GM18870 (cell line): ENCODE data around the gene SKI.
"Not testable (repeated sequence)": the region's sequence is repeated elsewhere in the genome, so short reads cannot be mapped to it uniquely, and the experiment has no call there.

Experiments used
- ATAC-seq: cut with Tn5 transposase; IDR thresholded peaks from one replicate; pipeline ENCODE4 v1.9.1; 2021; ENCODE audit warnings: moderate library complexity; ENCODE audit not compliant: unreplicated experiment

The SKI gene

DNA sequence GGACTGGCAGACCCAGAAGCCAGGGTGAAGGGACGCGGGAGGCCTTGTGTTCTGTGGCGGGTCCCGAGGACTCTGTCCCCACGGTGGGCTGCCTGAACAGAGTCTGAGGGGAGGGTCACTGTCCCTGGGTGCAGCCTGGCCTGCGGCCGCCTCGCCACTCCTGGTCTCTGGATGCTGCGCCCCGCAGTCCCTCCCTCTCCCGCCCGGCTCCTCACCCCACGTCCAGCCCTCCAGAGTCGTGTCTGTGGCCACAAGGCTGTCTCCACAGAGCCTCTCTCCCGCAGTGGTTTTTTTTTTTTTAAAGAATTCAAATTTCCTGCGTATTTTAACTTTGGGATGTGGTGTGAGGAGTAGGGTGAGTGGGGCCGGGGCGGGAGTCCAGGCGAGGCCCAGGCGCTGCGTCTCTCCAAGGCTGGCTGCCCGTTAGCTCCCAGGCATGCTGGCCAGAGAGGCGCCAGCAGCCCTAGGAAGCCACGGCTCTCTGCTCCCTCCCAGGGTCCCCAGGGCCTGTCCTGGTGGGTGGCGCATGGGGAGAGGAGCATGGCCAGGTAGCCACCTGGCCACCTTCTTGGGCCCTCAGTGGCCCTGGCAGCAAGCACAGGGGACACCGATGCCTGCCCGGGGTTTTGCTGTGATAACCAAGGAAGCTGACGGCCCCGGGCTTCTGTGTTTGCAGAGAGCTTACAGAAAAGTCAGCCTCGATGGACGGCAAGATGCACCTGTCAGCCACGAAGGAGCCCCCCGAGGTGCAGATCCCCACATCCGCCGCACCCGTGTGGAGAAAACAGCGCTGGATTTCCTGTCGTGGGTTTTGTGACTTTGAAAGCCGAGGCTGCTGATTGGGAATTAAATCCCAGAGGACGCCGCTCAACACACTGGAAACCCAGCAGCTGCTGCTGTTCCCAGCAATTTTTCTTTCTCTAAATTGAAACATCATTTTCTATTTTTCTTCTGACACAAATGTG is 90.5 kb downstream of the SKI start:
- ATAC-seq, result no peak

DNA sequence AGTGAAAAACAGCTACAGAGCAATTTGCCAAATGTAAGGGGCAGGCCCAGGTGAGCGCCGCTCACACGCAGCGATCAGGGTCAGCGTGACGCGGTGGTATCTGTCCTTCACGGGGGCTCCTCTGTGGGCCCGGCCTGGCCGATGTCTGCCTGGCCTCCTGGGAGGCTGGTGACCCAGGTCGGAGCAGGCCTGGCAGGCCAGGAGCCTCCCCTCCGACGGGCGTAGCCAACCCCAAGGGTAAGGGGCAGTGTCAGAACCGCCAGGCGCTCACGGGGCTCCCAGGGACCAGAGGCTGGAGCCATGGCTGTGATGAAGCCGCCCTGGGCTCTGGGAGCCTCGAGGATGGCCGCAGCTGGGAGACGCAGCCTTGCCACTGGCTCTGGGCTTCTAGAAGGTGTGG is 91.2 kb downstream of the SKI start:
- ATAC-seq, result no peak

DNA sequence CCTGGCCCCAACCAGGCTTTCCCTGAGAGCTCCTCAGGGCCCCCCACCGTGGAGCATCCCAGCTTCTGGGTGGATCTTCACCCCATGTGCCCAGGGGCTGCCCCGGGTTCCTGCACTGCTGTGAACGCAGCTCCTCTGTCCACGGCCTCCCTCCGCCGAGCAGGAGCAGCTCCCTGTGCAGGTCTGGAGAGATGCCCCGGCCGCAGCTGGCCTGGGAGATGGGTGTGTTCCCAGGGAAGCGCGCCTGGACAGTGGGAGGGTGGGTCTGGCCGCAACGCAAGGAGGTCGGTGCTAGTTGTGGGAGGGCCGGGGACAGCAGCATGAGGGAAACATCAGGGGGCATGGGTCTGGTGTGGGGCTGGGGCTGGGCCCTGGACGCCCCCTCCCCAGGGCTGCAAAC is 91.9 kb downstream of the SKI start:
- no peak for ATAC-seq

DNA sequence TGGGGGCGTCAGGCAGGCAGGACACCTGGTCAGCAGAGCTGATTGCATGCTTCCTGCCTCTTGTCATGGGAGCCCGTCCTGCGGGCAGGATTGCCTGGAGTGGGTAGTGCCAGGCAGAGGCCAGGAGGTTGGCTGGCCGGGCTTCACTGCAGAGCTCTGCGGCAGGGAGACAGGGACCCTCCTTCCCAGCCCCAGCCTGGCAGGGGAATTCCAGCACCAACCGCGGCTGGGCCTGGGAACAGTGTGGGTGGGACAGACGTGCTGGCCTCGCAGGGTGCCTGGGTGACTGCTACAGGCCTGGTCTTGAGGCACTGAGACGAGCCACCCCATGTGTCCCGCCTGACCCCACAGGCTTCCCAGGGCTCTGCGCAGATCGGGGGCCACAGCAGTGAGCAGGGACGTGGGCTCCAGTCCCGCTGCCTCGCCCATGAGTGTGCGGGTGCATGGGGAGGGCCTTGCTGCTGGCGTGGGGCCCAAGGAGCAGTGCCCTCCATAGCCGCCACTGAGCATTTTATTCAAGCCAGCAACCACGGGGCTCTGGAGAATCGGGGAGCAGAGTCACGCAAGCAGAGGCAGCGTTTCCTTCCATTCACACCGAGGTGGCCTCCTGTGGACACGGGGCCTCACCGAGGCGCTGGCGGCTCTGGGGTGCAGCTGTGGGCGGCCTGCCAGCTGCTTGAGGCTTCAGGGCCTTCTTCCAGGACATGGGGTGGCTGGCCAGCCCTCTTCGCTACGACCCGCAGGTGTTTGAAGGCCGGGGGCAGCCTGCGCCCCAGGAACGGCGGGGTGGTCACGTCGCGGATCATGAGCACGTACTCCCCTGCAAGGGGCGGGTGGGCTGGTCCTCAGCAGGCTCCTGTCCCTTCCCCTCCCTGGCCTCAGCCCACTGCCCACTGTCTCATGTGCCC is 92.9 kb downstream of the SKI start:
- ATAC-seq, result no peak

DNA sequence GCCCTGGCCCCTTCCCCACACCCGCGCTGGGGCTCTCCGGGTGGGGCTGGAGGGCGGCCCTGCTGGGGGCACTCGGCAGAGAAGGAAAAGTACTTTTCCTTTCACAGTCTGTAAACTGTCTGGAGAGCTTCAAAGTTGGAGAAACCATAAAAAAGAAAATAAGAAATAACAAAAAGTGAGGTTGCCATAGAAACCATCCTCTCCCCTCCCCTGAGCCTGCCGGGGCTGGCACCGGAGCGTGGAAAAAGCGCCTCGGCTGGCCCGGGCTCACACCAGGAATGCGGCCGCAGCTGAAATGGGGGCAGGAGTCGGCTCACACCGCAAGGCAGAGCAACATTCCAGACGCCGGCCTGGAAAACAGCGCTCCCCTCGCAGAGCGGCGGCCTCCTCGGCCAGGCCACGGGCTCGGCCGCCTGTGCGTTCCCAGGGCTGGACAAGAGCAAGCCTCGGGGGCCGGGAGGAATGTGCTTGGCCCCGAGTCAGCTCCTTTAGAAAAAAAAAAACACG is 94.0 kb downstream of the SKI start:
- no peak for ATAC-seq

DNA sequence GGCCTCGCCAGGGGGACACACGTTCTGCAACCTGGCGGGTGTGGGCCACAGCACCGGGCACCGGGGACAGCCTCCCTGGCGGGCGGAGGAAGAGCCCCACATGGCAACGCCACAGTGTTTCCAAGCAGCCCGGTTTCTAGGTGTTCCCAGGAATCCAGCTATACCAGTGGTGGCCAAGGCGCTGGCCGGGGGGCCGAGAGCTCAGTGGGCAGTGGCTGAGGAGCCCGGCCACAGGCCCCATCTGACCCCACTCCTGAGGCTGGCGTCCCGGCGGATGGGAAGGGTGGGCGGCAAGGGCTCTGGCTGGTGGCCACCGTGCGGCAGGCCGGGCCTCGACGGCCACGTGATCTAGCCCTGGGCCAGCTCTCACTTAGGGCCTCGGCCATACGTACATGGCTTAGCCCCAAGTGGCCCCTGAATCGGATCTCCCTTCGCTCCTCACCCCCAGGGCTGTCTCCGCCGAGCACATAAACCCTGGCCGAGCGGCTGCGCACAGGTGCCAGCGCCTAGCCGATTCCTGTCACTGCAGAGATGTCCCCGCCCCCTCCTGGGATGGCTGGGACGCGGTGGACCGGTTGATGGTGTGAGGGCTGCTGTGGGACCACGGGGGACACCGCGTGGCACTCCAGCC is 94.6 kb downstream of the SKI start:
- no peak for ATAC-seq

DNA sequence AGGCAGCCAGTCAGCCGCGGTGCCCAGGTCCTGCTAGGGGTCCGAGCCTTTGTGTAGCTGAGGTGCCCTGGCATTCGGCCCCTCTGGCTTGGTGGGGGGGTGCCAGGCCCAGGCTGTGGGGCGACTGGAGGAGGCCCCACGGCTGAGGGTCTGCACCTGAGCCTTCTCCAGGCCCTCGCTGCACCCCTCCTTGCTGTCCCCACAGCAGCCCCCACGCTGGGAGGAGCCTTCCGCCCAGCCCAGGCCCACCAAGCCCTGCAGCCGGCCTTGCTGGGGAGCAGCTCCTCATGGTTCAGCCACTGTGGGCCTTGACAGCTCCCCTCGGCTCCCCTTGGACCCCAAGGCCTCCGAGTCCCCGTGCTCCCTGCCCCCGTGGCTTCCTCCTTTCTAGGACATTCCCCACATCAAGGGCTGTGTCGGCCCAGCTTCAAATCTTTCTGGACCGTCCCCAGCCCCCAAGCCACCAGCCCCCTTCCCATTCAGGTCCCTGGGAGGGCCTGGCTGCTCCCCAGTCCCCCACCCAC is 95.4 kb downstream of the SKI start:
- no peak for ATAC-seq

DNA sequence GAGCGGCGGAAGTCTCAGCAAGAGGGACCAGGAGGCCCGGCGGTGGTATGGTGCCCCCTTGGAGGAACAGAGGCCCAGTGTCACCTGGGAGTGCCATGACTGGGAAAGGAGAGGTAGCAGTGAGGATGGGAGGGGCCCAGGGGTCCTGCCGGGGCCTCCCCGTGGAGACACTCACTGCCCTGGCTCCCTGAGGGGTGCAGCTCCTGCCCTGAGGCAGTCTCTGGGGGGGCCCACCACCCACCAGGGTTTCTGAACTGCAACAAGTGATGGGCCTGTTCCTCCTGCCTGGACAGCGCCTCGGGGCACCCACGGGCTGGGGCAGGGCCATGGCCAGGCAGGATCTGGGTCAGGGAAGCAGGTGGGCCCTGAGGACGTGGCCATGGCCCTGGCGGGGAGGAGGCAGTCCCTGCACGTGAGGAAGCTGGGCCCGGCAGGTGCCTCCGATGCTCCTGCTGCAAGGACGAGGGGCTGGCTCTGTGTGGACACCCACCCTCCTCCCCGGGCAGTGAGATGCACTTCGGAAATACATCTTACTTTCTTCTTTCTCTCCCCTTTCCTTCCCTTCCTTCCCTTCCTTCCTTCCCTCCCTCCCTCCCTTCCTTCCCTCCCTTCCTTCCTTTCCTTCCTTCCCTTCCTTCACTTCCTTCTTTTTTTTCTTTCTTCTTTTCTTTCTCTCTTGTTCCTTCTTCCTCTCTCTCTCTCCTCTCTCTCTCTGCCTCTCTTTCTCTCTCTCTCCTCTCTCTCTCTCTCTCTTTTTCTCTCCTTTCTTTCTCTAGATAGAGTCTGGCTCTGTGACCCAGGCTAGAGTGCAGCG is 96.6 kb downstream of the SKI start:
- ATAC-seq, result no peak

DNA sequence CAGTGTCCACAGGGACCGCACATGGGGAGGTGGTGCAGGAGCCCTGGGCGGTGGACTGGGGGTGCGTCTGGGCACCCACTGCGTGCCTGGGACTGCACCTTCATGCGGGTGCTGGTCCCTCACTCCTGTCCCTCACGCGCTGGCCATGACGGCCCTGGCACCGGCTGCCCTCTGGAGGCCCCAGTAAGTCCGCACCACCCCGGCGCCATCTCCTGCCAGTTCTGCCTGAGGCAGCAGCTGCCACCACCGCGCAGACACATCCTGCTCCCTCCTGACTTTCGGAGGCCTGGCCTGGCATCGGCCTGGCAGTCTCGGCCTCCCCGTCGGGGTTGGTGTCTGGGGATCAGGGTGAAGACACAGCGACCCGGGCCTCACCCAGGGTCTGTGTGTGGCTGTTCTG is 98.4 kb downstream of the SKI start:
- no peak for ATAC-seq

DNA sequence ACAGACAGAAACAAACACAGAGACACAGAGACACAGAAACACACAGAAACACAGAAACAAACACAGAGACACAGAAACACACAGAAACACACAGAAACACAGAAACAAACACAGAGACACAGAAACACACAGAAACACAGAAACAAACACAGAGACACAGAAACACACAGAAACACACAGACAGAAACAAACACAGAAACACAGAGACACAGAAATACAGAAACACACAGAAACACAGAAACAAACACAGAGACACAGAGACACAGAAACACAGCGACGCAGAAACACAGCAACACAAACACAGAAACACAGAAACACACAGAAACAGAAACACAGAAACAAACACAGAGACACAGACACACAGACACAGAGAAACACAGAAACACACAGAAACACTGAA is 99.0 kb downstream of the SKI start:
- ATAC-seq, result not testable (repeated sequence)

DNA sequence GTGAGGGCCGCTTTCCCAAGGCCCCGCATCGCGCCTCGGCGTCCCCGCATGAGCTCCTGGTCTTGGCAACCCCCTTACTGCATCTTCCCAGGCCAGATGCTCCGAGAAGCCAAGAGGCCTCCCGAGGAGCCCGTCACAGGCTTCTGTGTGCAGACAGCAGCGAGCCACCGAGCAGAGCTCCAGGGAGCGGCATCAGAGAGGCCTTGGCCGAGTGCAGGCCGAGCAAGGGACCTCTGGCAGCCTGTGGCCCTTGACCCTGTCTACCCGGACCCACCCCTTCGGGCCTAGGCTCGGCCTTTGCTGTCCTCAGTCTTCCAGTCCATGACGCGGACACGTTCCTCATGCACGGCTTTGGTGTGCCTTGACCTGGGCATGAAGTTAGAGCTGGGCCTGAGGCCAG is 99.7 kb downstream of the SKI start:
- ATAC-seq, result no peak

DNA sequence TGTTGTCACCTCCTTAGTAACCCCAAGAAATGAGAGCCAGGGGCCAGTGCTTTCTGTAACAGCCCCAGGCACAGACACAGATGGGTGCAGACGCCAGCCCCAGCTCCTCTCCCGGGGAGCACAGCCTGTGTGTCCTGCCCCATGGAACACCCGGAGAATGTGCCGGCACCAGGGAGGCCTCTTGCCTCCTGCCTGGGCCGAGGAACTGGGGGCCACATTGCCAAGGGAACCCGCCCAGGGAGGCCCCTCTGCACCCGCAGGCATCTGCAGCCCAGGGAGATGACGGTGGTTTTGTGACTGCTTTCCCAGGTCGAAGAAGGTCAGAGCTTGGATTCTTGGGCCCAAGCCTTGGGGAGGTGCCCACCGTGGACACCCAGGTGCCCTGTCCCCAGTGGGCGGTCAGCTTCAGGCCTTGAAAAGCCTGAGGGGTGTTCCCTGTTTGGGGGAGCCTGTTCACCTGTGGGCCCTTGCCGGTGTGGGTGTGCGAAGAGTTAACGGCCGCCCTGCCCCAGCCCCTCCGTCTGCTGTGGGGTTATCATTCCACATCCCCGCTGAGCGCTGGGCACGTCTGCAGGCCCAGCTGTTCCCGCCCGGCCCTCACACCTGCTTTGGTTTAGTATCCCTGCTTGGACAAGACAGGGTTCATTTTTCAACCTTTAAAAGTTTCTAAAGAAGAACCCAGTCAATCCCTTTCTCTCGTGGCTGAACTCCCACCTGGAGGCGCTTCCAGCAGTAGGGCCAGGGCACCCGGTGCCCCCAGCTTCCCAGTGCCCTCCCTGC is 100.7 kb downstream of the SKI start:
- no peak for ATAC-seq

DNA sequence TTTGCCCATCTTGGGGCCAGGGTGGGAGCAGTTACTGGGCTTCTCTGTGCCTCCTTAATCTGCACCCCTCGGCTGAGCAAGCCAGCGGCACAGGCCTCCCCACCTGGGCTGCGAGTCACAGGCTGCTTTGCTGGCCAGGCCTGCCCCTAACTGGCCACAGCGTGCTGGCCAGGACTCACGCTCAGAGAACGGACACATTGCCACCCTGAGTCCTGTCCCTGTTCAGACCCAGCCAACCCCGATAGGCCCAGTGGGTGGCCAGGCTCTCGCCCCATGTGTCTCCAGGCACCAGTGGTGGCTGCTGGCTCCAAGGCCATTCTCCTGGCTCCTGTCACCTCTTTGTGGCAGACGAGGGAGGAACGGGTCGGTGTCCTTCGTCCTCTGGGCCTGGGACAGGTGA is 101.9 kb downstream of the SKI start:
- ATAC-seq, result no peak

DNA sequence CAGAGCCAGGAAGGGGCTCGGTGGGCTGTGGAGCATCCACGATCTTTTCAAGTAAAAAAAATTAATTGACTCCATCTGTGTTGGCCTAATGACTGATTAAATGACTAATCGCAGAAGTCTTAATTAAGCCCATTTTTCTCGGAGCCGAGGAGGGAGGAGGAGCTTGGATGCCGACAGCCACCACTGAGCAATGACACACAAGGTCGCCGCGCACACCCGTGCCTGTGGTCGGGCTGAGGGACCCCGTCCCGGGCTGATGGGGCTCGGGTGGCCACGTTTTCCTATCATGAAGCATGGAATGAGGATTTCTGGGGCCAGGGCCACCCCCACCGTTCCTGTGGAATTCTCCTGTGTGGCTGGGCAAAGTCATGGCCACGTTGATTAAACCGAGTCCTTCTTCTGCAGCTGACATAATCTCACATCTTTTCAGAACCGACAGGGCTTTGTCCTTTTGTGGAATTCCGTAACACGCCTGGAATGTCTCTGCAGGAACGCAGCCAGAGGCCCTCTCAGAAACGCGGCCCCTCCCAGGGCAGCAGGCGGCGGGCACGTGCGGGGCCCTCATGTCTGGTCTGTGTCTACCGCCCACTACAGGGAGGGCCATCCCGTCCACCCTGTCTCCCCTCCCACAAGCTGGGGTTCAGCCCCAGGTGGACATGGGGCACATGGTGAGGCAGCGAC is 102.5 kb downstream of the SKI start:
- no peak for ATAC-seq

DNA sequence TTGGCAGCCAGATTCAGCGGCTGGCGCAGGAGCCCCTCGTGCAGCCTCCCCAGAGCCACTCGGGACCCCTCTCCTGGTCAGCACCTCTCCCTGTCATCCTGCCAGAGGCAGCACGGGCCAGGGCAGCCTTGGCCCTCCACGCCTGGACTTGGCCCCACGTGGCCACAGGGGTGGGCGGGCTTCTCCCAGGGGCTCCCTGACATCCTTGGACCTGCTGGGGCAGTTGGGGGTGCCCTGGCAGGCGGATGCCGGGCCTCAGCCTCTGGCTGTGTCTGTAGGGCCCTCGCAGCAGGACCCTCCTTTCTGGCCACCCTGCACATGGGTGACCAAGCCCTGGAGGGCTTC is 103.1 kb downstream of the SKI start:
- no peak for ATAC-seq

DNA sequence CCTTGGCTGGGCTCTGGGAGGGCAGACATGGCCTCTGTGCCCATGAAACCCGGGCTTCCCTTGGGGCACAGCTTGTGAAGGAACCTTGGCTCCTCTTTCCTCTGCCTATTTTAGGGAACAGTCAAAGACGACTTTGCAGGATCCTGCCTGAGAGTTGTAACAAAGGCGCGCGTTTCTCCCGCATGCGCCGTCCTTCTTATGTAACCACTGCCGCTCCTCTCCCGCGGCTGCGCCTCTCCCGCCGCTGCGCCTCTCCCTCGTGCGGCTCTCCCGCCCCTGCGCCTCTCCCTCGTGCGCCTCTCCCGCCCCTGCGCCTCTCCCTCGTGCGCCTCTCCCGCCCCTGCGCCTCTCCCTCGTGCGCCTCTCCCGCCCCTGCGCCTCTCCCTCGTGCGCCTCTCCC is 103.5 kb downstream of the SKI start:
- not testable (repeated sequence) for ATAC-seq

DNA sequence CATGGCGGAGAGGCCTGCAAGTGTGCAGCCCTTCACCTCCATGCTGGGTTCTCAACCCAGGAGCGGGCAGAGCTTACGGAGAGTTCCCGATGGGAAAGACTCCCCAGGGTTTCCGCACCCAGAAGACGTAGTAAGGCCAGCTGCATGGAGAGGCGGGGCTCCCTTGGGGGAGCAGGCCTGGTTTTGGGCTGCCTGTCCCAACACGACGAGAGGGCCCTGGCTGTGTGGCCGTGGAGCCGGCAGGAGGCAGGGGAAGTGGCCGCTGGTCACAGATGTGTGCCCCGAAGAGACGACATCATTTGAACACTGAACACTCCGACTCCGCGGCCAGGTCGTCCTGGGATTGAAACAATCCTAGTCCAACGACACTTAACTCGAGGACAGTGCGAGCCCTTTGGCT is 106.2 kb downstream of the SKI start:
- no peak for ATAC-seq

DNA sequence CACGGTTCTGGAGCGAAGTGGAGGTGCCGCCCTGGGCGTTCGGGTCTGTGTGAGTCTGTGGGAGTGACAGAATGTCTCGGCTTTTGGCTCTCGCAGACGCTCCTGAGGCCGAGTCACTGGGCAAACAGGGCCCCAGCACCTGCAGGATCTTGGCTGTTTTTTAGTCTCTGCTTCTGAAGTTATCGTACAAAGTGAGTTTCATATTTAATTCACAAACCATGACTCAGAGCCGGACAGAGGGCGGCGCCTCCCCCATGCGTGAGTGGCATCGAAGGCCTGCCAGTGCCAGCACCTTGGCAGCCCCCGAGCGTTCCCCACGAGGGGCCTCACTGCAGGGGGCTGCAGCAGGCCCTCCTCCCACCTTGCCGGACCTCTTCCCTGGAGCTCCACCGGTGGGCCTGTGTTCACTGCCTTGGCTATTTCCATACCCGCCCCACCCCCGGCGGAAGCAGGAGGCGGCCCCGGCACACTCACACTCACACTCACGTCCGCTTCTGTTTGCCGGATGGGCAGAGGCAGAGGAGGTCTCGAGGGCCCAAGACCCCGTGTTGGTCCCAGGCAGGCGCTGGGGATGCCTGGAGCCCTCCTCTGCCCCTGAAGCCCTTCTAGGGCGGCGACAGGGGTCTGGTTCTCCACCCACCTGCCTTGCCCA is 106.9 kb downstream of the SKI start:
- no peak for ATAC-seq
